OCI-LY3 (cell line): ENCODE data around the gene MYLK4.

Source experiments
- H2AFZ ChIP-seq: fragments of 200-600, 300-600 bp; shearing (Covaris generic); 2 replicates; pipeline ENCODE4 v1.6.0; 2014; ENCODE audit warnings: antibody characterized with exemption, low read depth, low read length
- H3K27ac ChIP-seq: fragments of 200-600, 300-600 bp; sonication (generic); 2 replicates; pipeline ENCODE4 v1.5.1; 2014; ENCODE audit warnings: mild to moderate bottlenecking, low read length, moderate library complexity, mixed read lengths
- H3K27me3 ChIP-seq: fragments of 200-600, 300-600 bp; sonication (generic); 2 replicates; pipeline ENCODE4 v1.6.1; 2014; ENCODE audit warnings: low read depth, low read length, mixed read lengths
- H3K36me3 ChIP-seq: fragments of 200-600, 300-600 bp; sonication (generic); replicated peaks from 2 replicates; pipeline ENCODE3; 2014; ENCODE audit warnings: low read depth, low read length, mixed read lengths
- H3K4me1 ChIP-seq: fragments of 300-600, 200-600 bp; sonication (generic); 2 replicates; pipeline ENCODE4 v1.6.1; 2014; ENCODE audit warnings: low read length, mixed read lengths
- H3K4me2 ChIP-seq: fragments of 200-600, 300-600 bp; sonication (generic); 2 replicates; pipeline ENCODE4 v1.6.1; 2014; ENCODE audit warnings: low read length, mixed read lengths
- H3K4me3 ChIP-seq: fragments of 300-600, 200-600 bp; sonication (generic); 2 replicates; pipeline ENCODE4 v1.5.1; 2014; ENCODE audit warnings: antibody characterized with exemption, mild to moderate bottlenecking, low read length, moderate library complexity
- H3K79me2 ChIP-seq: fragments of 300-600, 200-600 bp; shearing (Covaris generic); 2 replicates; pipeline ENCODE4 v1.6.1; 2014; ENCODE audit warnings: mild to moderate bottlenecking, low read length, mixed read lengths
- H3K9ac ChIP-seq: fragments of 300-600, 200-600 bp; shearing (Covaris generic); 2 replicates; pipeline ENCODE4 v1.6.0; 2014; ENCODE audit warnings: mild to moderate bottlenecking, low read length, moderate library complexity
- H3K9me3 ChIP-seq: fragments of 200-600, 300-600 bp; shearing (Covaris generic); 2 replicates; pipeline ENCODE4 v1.6.1; 2014; ENCODE audit warnings: low read length, mixed read lengths; ENCODE audit not compliant: insufficient read depth
- H4K20me1 ChIP-seq: fragments of 200-600, 300-600 bp; sonication (generic); 2 replicates; pipeline ENCODE4 v1.6.1; 2016; ENCODE audit warnings: low read length, mixed read lengths; ENCODE audit not compliant: insufficient read depth
- EZH2phosphoT487 ChIP-seq: fragments of 200-600 bp; shearing (Covaris generic); IDR thresholded peaks from 2 replicates; pipeline ENCODE4 v1.6.1; 2018; ENCODE audit warnings: antibody characterized with exemption, mixed run types, low read depth
- TF ChIP-seq, protein P1 (sequence below): fragments of 200-600, 300-600 bp; sonication (generic); IDR thresholded peaks from 2 replicates; pipeline ENCODE4 v1.5.1; 2014; ENCODE audit warnings: antibody characterized with exemption, low read length, low read depth

The MYLK4 gene

DNA sequence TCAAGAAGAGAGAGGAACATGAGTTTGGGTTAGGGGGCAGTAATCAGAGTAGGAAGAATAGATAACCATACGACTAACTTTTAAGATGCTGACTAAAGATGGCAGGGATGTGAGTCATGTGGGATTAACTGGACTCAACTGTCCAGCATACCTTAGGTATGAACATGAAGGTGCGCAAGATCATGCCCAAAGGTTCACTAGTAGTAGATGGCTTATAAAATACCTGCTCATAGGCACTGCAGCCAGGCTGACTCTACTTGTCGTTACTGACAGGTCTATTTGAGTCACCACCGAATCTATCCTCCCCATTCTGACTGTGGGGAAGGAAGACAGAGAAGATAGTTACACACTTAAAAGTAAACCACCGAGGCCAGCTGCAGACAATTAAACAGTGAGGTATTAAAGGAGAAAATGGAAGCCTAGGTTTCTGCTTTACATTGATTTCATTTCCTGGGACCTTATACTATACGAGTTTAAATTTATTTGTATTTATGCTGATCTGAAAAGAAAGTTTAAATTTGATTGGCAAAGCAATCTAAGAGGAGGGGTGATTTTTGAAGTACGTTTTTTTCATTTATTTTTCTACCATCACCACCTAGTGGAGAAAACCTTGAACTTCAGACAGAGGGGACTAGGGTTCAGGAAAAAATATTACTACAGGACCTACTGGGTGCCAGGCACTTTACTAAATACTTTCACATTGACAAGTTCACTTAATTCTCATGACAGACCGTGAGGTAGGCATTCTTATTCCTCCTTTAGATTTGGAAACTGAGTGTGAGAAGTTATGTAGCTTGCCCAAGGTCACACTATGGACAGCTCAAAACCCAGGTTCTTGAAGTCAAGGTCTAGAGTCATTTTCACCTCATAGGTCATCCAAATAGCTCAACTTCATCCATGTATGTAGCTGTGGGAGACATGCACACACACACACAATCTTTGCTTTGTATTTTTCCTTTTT, 10.4 kb upstream of the MYLK4 start:
- H2AFZ ChIP-seq = peak overlapping the region; percentile 93
- H3K4me3 ChIP-seq = peak overlapping the region; percentile 53
- peak overlapping the region; percentile 57 for H3K4me2 ChIP-seq
- no peak overlapping the region for H3K9ac ChIP-seq
- H3K27me3 ChIP-seq = no peaks in the 10 kb centered on the region
- no peaks in the 10 kb centered on the region for H3K9me3 ChIP-seq
- no peak overlapping the region for H3K27ac ChIP-seq
- TF ChIP-seq, protein P1, sequence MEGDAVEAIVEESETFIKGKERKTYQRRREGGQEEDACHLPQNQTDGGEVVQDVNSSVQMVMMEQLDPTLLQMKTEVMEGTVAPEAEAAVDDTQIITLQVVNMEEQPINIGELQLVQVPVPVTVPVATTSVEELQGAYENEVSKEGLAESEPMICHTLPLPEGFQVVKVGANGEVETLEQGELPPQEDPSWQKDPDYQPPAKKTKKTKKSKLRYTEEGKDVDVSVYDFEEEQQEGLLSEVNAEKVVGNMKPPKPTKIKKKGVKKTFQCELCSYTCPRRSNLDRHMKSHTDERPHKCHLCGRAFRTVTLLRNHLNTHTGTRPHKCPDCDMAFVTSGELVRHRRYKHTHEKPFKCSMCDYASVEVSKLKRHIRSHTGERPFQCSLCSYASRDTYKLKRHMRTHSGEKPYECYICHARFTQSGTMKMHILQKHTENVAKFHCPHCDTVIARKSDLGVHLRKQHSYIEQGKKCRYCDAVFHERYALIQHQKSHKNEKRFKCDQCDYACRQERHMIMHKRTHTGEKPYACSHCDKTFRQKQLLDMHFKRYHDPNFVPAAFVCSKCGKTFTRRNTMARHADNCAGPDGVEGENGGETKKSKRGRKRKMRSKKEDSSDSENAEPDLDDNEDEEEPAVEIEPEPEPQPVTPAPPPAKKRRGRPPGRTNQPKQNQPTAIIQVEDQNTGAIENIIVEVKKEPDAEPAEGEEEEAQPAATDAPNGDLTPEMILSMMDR = peak; percentile 55
- TF ChIP-seq EZH2phosphoT487 = no peak
- H3K79me2 ChIP-seq = peaks cover 6% of the 10 kb centered on the region
- H4K20me1 ChIP-seq = no peaks in the 10 kb centered on the region
- H3K36me3 ChIP-seq = no peaks in the 10 kb centered on the region
- H3K4me1 ChIP-seq = peaks cover 4% of the 10 kb centered on the region

DNA sequence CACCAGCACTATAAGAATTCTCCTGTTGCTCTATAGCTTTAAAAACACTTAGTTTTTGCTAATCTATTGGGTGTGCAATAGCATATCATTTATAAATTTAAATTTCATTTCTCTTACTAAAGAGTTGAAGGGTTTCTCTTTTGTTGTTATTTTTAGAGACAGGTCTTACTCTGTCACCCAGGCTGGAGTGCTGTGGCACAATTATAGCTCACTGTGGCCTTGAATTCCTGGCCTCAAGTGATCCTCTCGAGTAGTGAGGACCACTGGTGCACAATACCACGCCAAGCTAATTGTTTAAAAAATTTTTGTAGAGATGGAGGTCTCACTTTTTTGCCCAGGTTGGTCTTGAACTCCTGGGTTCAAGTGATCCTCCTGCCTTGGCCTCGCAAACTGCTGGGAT, 8.3 kb upstream of the MYLK4 start:
- TF ChIP-seq, protein P1 = no peak
- no peak for TF ChIP-seq EZH2phosphoT487
- no peak overlapping the region for H3K4me3 ChIP-seq

DNA sequence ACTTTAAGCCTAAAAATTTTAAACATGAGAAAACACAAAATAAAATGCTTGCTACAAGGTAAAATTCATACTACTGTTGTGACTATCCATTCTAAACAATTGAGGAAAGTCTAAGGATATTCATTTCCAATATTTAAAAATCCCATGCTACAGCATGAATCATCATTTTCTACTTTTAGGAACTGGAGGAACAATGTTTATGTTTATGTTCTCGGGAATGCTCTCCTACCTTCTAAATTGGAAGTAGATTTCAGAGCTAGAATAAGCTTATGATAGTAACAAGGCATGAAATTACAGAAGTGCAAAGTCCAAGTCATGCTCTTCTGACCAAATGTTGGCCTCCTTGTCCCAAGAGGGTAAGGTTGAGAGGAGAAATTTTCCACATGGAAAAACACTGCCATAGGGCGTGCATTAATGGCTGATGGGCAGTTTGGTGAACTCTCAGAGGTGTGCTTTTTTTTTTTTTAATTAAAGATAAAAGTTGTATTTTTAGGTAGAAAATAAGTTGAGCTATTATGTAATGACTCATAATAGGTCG, 6.0 kb upstream of the MYLK4 start:
- Histone ChIP-seq H3K79me2 (no peaks in the 10 kb centered on the region), H2AFZ (no peak overlapping the region), H4K20me1 (no peaks in the 10 kb centered on the region), H3K36me3 (no peaks in the 10 kb centered on the region), H3K4me2 (no peak overlapping the region), H3K27ac (no peak overlapping the region), H3K4me3 (no peak overlapping the region), H3K9ac (no peak overlapping the region), H3K27me3 (peaks cover 9% of the 10 kb centered on the region; the same call in 1 of the 2 replicates), H3K4me1 (no peaks in the 10 kb centered on the region; the same call in 1 of the 2 replicates), H3K9me3 (no peaks in the 10 kb centered on the region)
- TF ChIP-seq, protein P1 = no peak
- TF ChIP-seq EZH2phosphoT487 = no peak

More for the DNA sequence above, 8.3 kb upstream of the MYLK4 start:
- H3K79me2 ChIP-seq = no peaks in the 10 kb centered on the region
- H4K20me1 ChIP-seq = no peaks in the 10 kb centered on the region
- no peak overlapping the region for H3K4me2 ChIP-seq
- no peak overlapping the region for H3K27ac ChIP-seq
- H2AFZ ChIP-seq = no peak overlapping the region
- H3K4me1 ChIP-seq = no peaks in the 10 kb centered on the region; the same call in 1 of the 2 replicates
- H3K9me3 ChIP-seq = no peaks in the 10 kb centered on the region
- H3K27me3 ChIP-seq = no peaks in the 10 kb centered on the region
- no peaks in the 10 kb centered on the region for H3K36me3 ChIP-seq
- no peak overlapping the region for H3K9ac ChIP-seq

DNA sequence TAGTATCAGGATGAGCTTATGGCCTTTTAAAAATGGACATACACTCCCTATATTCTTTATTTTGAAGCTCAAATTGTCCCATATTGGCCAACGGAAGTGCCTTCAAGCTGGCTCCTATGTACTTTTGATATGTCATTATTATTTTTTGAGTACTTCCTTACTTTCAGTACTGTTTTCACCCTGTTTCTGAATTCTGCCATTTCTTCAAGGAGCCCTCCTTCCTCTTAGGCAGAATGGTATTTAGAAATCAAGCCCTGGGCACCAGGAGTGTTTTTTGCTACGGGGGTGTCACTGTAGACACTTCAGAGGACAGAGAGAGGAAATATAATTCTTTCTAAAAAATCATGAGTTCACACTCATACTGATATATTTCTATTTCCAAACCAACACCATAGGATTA, 5.5 kb upstream of the MYLK4 start:
- Histone ChIP-seq H3K4me2 (no peak overlapping the region), H3K27ac (no peak overlapping the region), H3K79me2 (no peaks in the 10 kb centered on the region), H4K20me1 (no peaks in the 10 kb centered on the region), H3K27me3 (peaks cover 10% of the 10 kb centered on the region; the same call in 1 of the 2 replicates), H3K9ac (no peak overlapping the region), H3K4me1 (no peaks in the 10 kb centered on the region; the same call in 1 of the 2 replicates), H2AFZ (no peak overlapping the region), H3K9me3 (no peaks in the 10 kb centered on the region), H3K36me3 (no peaks in the 10 kb centered on the region), H3K4me3 (no peak overlapping the region)
- TF ChIP-seq, protein P1 = no peak
